HuH-7 (cell line): ENCODE measurements around the gene ZNF705A.
"Not testable (repeated sequence)": the region's sequence is repeated elsewhere in the genome, so short reads cannot be mapped to it uniquely, and the experiment has no call there.

Experiments
- DNase-seq: peaks from one replicate; pipeline ENCODE4 v3.0.0; 2011; ENCODE audit warnings: low spot score

The ZNF705A gene

DNA sequence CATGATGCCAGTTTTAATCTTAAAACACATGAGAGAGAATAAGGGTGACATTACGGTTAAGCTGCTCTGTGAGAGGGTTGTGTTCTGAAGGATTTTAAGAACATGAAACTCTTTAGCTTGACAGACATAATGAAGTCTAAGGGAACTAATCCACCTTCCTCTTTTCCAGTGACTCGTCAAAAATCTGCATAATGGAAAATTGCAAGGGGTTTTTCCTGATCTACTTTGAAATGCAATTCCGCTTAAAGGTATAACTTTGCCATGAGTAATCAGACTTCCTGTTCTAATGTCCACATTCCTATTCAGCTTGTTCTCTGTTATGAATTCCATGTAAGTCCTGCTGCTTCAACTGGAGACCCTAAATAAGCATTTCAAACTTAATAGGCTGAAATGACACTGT, at the start of gene ZNF705A:
TSS of gene ZNF705A (plus strand) at position 171 of the 400 bp plus-strand sequence. CDS start 15,611 bp downstream, outside the sequence.
- DNase-seq, result no peak

DNA sequence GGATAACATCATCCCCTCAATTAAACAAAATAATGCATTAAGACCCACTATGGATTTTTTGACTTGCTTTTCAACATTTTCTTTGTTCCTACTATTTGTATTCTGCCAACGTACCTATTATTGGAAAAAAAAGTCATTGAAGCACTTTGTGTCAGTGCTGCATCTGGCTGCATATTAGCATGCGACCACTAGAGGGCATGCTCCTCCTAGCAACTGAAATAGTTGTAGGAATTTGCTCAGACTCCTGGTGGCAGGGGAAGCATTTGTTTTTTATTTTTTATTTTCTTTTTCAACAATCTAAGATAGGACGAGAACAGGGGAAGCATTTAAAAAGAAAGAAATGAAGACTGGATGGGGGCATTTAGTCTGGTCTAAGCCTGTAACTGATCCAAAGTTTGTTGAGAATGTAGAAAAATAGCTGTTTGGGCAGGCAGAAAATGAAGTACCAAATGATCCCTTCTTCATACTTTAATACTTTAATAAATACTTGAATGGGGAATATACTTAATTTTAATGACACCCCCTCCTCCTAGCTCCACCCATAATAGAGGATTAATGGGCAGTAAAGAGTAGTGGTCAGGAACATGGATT, 47.9 kb upstream of the ZNF705A start:
- peak; percentile 55 for DNase-seq

DNA sequence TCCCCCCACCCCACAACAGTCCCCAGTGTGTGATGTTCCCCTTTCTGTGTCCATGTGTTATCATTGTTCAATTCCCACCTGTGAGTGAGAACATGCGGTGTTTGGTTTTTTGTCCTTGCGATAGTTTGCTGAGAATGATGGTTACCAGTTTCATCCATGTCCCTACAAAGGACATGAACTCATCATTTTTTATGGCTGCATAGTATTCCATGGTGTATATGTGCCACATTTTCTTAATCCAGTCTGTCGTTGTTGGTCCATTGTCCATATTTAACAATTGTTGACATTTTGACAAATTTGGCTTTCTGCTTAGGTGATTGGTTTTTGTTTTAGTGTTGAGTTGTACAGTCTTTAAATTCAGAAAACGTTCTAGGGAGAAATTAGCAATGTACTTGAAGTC, 43.7 kb upstream of the ZNF705A start:
- not testable (repeated sequence) for DNase-seq

DNA sequence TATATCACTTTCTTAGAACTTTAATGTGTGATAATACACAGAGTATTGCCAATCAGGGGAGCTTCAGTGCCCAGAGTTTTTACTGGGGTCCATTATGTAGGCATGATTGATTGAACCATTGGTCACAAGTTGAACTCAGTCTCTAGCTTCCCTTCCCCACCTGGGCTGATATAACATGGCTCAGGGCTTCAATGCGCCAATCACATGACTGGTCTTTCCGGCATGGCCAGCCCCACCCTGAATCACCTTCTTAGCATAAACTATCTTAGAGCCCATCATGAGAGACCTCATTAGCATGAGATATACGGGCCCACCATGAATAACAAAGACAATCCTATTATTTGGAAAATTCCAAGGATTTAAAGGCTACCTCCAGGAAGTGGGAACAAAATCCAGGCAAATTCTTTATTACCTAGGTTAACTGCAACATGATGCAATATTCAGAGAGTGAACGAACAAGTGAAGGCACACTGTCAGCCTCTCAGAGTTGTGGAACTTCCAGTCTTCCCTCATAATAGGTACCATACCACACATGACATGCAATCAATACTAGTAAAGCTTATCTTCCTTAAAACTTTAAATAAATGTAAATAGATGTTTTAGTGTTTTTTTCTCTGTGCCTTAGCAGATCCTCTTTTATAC, 36.6 kb upstream of the ZNF705A start:
- no peak for DNase-seq

DNA sequence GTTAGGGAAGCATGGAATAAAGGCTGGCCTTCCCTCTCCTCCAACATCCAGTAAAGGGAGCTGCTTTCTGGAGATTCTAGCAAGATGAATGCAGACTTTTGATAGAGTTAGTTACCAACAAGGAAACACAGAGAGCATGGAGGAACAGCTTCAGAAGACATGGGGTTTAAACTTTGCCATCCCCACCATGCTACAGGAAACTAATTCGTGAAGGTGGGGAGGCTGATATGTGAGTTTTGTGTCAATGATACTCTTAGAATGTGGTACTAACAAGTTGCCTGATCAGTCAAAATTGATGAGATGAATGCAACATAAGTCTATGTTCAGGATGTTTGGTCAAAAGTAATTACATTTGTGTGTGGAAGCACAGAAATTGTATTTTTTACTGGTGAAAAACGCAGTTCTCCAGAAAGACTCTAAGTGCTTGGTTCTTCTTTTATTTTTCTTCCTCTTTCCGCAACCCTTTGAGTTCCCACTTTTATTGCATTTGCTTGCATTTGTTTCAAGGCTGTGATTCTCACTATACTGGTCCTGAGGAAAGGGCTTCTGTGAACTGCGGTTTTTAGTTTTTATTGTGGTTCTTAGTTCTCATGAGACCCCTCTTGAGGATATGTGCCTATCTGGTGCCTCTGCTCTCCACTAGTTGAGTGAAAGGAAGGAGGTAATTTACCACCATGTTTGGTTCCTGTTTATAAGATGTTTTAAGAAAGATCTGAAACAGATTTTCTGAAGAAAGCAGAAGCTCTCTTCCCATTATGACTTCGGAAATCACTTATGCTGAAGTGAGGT, 33.5 kb upstream of the ZNF705A start, which contains the start of gene CLEC4A:
TSS of gene CLEC4A (plus strand) at position 494 of the 789 bp plus-strand sequence. CDS start at position 756, 262 bp downstream.
- DNase-seq, result no peak

DNA sequence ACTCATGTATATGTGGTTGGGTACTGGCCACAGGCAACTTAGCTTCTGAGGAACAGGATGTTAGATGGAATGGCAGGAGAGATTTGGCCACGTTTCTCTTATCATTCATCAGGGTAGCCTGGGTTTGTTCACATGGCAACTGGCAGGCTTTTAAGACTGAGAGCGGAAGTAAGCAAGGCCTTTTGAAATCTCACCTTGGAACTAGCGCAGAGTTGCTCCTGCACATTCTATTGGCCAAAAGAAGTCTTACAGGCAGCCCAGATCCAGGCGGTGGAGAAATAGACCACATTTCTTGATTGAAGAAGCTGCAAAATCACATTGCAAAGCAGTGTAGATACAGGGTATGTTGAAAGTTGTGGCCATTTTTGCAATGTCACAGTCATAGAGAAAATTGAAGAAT, 29.7 kb upstream of the ZNF705A start:
- DNase-seq, result no peak

DNA sequence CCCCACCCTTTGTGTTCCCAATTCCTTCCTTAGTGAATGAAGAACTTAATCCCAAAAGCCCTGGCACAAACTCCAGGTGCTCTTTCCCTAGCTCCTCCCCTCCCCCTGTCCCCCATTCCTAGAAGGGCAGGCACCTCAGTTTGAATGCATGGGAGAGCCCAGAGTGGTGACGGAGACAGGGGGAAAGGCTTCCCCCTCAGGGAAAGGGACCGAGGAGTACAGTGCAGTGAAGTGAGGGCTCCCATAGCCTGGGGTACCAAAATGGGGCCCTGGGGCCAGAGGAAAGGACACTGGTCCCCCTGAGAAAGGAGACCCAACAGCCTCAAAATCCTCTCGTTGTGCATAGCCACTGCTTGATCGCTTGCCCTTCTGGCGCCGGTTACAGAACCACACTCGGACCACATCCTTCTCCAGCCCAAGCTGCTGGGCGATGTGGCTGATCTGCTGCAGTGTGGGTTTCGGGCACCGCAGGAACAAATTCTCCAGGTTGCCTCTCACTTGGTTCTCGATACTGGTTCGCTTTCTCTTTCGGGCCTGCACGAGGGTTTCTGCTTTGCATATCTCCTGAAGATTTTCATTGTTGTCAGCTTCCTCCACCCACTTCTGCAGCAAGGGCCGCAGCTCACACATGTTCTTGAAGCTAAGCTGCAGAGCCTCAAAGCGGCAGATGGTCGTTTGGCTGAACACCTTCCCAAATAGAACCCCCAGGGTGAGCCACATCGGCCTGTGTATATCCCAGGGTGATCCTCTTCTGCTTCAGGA, 23.0 kb upstream of the ZNF705A start:
- not testable (repeated sequence) for DNase-seq

DNA sequence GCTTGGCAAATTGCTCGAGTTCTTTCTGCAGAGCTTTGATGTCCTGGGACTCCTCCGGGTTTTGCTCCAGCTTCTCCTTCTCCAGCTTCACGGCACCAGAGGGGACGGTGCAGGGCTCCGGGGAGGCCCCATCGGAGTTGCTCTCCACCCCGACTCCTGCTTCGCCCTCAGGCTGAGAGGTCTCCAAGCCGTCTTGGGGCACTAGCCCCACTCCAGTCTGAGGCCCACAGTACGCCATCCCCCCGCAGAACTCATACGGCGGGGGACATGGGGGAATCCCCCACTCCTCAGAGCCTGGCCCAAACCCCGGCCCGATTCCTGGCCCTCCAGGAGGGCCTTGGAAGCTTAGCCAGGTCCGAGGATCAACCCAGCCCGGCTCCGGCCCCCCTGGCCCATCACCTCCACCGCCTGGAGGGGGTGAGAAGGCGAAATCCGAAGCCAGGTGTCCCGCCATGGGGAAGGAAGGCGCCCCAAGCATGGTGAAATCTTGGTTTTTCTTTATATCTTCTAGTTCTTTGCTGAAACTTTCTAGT, 22.4 kb upstream of the ZNF705A start:
- not testable (repeated sequence) for DNase-seq

DNA sequence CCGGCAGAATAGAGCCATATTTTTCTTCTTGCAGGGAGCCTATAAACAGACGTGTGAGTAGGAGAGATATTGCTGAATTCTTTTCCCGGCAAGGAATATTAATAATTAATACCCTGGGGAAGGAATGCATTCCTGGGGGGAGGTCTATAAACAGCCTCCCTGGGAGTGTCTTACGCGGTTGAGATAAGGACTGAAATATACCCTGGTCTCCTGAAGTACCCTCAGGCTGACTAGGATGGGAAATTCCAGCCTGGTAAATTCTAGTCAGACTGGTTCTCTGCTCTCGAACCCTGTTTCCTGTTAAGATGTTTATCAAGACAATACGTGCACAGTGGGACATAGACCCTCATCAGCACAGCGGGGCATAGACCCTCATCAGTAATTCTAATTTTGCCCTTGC, 15.2 kb upstream of the ZNF705A start:
- not testable (repeated sequence) for DNase-seq

DNA sequence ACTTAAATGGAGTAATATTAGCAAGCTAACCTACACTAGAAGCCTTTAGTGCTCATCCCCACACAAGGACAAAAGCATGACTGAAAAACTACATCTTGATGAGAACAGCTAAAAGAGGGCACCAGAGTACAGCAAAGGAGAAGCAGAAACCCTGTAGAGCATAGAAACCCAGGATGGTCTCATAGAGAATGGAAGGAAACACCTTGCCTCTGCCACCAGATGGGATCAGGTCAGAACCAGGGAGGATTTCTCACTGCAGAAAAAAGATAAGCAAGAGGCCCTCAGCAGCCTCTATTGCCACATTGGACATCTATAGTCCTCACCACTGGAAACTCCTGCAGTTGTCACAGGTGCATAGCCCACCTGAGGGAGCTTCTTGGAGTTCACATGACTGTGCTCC, 13.6 kb upstream of the ZNF705A start:
- DNase-seq, result no peak

DNA sequence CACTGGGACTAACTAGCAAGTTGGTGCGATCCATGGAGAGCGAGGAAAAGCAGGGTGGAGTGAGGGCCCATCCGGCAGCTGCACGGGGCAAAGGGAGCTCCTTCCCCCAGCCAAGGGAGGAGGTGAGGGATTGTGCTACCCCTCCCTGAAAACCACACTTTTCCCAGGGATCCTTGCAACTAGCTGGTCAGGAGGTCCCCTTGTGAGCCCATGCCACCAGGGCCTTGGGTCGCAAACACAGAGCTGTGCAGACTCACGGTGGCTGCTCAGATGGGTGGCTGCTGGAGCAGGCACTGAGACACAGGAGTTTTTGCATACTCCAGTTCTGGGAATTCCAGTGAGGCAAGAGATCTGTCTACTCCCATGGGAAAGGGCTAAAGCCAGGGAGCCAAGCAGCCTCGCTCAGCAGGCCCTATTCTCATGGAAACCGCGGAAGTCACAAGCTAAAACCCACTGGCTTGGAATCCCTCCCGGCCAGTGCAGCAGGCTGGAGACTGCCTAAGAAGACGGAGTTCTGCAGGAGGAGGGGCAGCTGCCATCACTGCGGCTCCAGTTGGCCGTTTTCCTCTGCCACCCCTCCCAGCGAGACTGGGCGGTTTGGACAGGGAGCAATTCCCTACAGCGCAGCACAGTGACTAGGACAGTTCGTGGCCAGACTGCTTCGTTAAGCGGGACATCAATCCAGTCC, 10.9 kb upstream of the ZNF705A start:
- no peak for DNase-seq

DNA sequence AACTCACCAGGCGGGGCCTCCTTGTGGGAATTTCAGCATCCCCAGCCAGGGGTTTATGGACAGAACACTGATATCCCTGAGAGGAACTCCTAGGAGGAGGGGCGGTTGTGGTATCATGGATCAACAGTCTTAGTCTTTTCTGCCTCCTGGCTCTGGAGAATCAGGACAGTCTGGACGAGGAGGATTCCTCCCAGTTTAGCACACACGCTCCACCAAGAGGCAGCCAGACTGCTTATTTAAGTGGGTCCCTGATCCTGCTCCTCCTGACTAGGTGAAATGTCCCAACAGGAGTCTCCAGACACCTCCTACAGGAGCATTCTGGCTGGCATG, 10.4 kb upstream of the ZNF705A start:
- no peak for DNase-seq

DNA sequence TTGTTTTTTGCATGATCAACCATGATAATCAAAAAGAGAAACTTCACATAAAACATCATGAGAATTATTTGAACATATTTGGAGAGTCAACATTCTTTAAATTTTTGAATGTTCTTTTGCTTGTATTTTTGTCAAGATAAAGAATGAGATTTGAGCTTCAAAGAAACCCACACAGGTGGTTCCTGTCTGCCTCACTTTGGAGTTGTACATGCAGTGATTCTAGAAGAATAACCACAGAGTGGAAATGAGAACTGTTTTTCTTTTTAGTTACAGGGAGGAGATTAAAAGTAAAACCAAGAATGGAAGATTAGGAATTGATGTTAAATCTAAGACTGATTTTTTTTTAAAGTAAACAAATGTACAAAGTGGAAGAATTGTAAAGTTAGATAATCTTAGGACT, 2.3 kb upstream of the ZNF705A start:
- no peak for DNase-seq

DNA sequence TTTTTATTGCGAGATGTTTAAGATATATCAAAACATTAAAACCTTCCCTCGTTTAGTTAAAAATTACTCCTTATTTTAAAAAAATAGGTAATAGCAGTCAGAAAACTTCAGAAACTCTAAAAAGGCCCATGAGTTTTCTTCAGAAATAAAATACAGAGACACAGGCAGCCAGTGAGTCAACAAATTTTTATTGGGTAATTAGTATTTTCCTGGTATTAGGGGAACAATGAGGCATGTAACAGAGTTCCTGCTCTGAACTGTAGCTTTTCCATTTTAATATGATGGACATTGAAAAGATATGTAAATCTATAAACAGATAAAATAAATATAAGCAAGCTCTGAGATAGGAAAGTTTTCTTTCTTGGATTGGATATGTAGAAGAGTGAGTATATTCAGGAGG, 399 bp upstream of the ZNF705A start:
- no peak for DNase-seq

DNA sequence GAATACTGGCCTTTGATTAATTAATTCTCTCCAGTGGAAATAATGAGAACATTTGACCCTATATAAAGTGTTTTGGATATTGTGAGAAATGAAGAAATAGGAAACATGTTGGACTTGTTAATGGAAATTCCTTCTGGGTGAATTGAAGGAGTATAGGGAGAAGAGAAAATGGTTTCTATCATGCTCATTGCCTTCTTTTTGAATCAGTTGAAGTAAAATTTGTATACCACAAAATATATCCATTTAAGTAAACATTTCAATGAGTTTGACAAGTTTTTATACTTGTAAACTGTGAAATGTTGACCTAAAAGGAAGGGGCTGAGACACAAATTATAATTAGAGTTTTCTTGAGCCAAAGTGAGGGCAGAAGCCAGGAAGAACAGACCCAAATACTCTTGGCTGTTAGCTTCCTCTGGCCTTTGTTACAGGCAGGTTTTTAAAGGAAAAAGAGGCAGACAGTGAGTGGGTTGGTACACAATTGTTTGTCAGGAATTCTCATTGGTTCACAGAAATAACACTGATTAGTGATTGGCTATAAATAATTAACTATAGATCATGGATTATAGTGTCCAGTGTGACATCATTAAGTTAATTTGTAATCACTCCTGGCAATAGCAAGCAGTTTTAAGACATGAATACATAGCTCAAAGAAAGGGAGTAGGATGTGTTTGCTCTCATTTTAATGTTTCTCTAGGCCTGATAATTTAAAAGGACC, 826 bp downstream of the ZNF705A start:
- DNase-seq, result no peak

DNA sequence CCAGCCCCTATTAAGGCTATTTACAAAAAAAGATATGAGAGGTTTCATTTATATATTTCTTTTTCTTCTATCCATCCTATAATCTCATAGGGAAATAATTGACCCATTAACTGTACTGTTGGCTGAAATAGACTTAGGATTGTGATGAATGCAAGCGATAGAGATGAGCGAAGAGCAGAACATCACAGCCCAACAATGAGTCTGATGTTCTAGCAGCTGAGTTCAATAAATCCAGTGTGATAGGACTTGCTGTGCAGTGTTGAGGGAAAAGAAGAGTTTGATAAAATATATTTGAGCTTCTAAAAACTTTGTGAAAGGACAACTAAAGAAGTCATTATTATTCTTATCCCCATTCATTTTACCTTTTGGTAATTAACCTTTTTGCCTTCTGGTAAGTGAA, 16.1 kb downstream of the ZNF705A start:
- DNase-seq, result not testable (repeated sequence)

DNA sequence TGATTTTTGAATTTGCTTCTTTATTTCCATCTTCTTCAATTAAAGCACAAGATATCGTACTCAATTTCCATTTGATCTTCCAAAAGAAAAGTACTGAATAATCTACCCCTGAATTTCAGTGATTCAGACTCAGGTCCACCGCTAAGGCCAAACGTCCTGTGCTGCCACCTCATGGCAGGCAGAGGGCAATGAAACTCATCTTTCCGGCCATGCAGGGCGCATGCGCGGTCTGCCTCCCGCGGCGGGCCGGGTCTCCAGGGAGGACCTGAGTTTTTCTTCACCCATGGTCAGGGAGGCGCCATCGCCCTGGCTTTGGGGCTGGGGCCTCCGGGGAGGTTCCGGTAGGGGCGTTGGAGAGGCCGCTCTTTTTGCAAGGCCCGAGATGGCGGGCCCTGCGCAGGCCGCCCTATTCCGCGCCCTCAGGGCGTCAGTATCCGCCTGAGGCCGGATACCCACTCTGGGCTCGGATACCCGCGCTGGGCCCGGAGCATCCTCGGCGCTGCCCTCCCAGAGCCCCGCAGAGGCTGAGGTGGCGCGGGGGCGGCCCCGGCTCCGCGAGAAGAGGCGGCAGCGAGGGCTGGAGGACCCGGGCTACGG, 23.3 kb downstream of the ZNF705A start:
- peak; percentile 63 for DNase-seq

DNA sequence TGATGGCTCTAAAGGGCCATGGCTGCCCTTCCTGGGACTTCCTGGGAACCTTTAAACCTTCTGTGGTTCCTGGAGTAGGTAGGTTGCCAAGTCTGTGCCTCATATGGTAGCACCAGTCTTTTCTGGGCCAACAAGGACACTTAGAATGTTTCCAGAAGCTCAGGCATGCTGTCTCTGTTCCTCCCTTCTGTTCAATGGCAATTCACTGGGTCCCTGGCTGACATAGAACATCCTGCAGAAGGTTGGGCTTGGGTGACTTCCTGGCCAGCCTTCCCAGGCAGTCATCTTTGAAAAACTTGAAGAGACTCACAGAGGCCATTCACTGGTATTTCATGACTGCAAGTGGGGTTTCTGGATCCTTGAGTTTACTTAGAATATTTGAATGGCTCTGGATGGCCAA, 24.5 kb downstream of the ZNF705A start:
- not testable (repeated sequence) for DNase-seq

DNA sequence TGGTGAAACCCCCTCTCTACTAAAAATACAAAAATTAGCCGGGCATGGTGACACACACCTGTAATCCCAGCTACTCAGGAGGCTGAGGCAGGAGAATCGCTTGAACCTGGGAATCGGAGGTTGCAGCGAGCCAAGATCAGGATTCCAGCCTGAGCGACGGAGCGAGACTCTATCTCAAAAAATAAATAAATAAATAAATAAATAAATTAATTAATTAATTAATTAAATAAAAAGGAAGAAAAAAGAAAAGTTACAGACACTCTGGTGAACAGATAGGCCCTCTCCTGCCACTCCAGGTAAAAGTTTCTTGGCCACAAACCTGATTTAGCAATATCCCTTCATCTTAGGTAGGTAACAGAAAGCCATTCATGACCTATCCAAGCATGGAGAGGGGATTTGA, 26.1 kb downstream of the ZNF705A start:
- not testable (repeated sequence) for DNase-seq

DNA sequence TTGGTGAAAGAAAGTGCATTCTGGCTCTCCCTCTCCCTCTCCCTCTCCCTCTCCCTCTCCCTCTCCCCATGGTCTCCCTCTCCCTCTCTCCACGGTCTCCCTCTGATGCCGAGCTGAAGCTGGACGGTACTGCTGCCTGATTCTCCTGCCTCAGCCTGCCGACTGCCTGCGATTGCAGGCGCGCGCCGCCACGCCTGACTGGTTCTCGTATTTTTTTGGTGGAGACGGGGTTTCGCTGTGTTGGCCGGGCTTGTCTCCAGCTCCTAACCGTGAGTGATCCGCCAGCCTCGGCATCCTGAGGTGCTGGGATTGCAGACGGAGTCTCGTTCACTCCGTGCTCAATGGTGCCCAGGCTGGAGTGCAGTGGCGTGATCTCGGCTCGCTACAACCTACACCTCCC, 26.5 kb downstream of the ZNF705A start:
- not testable (repeated sequence) for DNase-seq
